ENCODE measurements around the gene COA1. TPM values are rescaled to one million over a fixed set of nuclear protein-coding genes. Genes with fewer than 3 reads are reported as not detected.

COA1 gene
- total RNA-seq, 6 donors from 2014 or later: 37.5 to 65.9 (median 44.9) TPM

GRCh38 chr7:43750016-43750887, 20.9 kb upstream of the COA1 start:
- H3K4me3 ChIP-seq: peak overlapping the region in 1 of 4 donors; percentile 14
- TF ChIP-seq POLR2A (IDR thresholded peaks at IDR 0.05): no peak
- TF ChIP-seq EP300 (IDR thresholded peaks at IDR 0.05): no peak
- no peak for TF ChIP-seq CTCF (IDR thresholded peaks at IDR 0.05)
- TF ChIP-seq POLR2AphosphoS5 (IDR thresholded peaks at IDR 0.05): no peak
- H3K4me1 ChIP-seq: peaks cover 0 to 7% (median 2%) of the 10 kb centered on the region in 4 donors
- DNase-seq (peak in 1 of 2 donors; percentile 29), ATAC-seq (ENCODE audit: low FRiP score in 2 of 2) (peak; percentile 10 to 58)
- WGBS, 2 donors: 55 to 74% methylated on average over 8 to 11 of the region's 14 CpGs
- H3K27ac ChIP-seq: no peak overlapping the region
- no peaks in the 10 kb centered on the region for H3K36me3 ChIP-seq
- no peaks in the 10 kb centered on the region for H3K27me3 ChIP-seq
- H3K9me3 ChIP-seq: no peaks in the 10 kb centered on the region

GRCh38 chr7:43749383-43749940, 20.1 kb upstream of the COA1 start:
- no peak for ATAC-seq (ENCODE audit: low FRiP score in 2 of 2)
- peak overlapping the region in 1 of 4 donors; percentile 14 for H3K4me3 ChIP-seq
- no peak overlapping the region for H3K27ac ChIP-seq
- TF ChIP-seq POLR2A (IDR thresholded peaks at IDR 0.05) (no peak), POLR2AphosphoS5 (IDR thresholded peaks at IDR 0.05) (no peak)
- H3K27me3 ChIP-seq: no peaks in the 10 kb centered on the region
- peaks cover 0 to 7% (median 2%) of the 10 kb centered on the region in 4 donors for H3K4me1 ChIP-seq
- WGBS, 2 donors: 64 to 100% methylated on average over 1 to 5 of the region's 5 CpGs
- H3K36me3 ChIP-seq: no peaks in the 10 kb centered on the region
- no peak for DNase-seq
- H3K9me3 ChIP-seq: no peaks in the 10 kb centered on the region

- no peak for TF ChIP-seq POLR2A (IDR thresholded peaks at IDR 0.05)
- no peak for TF ChIP-seq EP300 (IDR thresholded peaks at IDR 0.05)
- no peak for TF ChIP-seq POLR2AphosphoS5 (IDR thresholded peaks at IDR 0.05)
- Histone ChIP-seq H3K4me3 (no peak overlapping the region), H3K27ac (no peak overlapping the region), H3K9me3 (no peaks in the 10 kb centered on the region), H3K36me3 (no peaks in the 10 kb centered on the region), H3K4me1 (peaks cover 0 to 7% (median 2%) of the 10 kb centered on the region in 4 donors), H3K27me3 (no peaks in the 10 kb centered on the region)
- ATAC-seq (ENCODE audit: low FRiP score in 2 of 2) (peak in 1 of 2 donors; percentile 49), DNase-seq (no peak)
- WGBS, 2 donors: 82 to 88% methylated on average over 9 of the region's 9 CpGs
Measured at GRCh38 chr7:43747328-43748105, 18.2 kb upstream of the COA1 start.

GRCh38 chr7:43742692-43743091, 13.4 kb upstream of the COA1 start:
- Histone ChIP-seq H3K9me3 (no peaks in the 10 kb centered on the region), H3K27me3 (no peaks in the 10 kb centered on the region), H3K4me1 (no peaks in the 10 kb centered on the region), H3K27ac (no peak overlapping the region), H3K4me3 (no peak overlapping the region), H3K36me3 (no peaks in the 10 kb centered on the region)
- ATAC-seq (ENCODE audit: low FRiP score in 2 of 2) (no peak), DNase-seq (no peak)
- TF ChIP-seq EP300 (IDR thresholded peaks at IDR 0.05): no peak

- Histone ChIP-seq H3K9me3 (no peaks in the 10 kb centered on the region), H3K27ac (no peak overlapping the region), H3K36me3 (no peaks in the 10 kb centered on the region), H3K4me3 (no peak overlapping the region), H3K4me1 (no peaks in the 10 kb centered on the region), H3K27me3 (no peaks in the 10 kb centered on the region)
- 91 to 92% methylated on average over 3 to 6 of the region's 6 CpGs for WGBS, 2 donors
- DNase-seq (peak in 1 of 2 donors; percentile 20), ATAC-seq (ENCODE audit: low FRiP score in 2 of 2) (peak in 1 of 2 donors; percentile 46)
- TF ChIP-seq CTCF (IDR thresholded peaks at IDR 0.05): no peak
- no peak for TF ChIP-seq POLR2AphosphoS5 (IDR thresholded peaks at IDR 0.05)
- no peak for TF ChIP-seq EP300 (IDR thresholded peaks at IDR 0.05)
- no peak for TF ChIP-seq POLR2A (IDR thresholded peaks at IDR 0.05)
Measured at GRCh38 chr7:43737467-43738127, 8.3 kb upstream of the COA1 start.

Data from upper lobe of left lung (tissue), 6 donors.